Skin of body (tissue), 3 donors: ENCODE measurements around the gene PTPRR. TPM values are rescaled to one million over a fixed set of nuclear protein-coding genes. Genes with fewer than 3 reads are reported as not detected.

Experiments
- DNase-seq: peaks from one replicate; lab custom pipeline; 2025; lab: John Stamatoyannopoulos, UW
- small RNA-seq: library from RNA; depleted of rRNA; stranded (forward); fragments of <200 nt; gene quantifications from one replicate; pipeline ENCODE3, GENCODE V24; 2014; ENCODE audit warnings: low replicate concordance
- total RNA-seq: library from RNA; depleted of rRNA; stranded (reverse); fragments of >200 nt; gene quantifications from one replicate; pipeline ENCODE4 v1.2.3, GENCODE V29; 2014

Gene PTPRR
- total RNA-seq, 1 donor from 2014 or later, result 0.49 TPM

DNA sequence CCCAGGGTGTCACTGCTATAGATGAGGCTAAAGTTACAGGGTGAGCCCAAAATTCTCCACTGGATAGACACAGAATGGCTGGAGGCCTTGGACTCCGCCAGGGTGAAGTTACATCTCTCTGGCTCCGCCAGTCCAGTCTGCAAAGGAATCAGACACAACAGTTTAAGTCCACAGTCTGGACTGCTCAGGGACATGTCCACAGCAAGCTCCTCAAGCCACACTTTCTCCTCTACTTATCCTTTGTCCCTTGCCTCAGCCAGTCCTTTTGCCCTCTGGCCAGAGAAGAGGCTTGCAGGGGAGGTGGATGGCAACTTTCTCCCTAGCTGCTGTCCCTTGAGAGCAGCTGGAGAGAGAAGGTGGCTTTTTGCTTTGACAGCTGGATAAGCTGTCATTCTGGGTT, 311.3 kb downstream of the PTPRR start:
- no peak for DNase-seq

DNA sequence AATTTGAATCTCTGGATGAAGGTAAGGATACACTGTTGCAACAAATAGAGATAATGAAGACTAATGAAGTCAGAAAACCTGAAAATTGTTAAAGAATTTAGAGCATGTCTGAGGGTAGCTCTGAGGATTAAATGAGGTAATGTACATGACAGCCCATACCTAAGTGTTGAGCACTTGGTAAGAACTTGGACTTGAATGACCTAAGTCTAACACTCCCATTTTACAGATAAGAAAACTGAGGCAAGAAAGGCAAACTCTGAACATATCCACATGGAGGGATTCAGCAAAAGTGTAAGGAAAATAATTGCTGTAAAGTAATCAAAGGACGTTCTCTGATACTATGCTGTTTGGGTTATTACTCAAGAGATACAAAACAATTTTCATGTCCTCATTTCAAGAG, 312.4 kb downstream of the PTPRR start:
- DNase-seq, result no peak

DNA sequence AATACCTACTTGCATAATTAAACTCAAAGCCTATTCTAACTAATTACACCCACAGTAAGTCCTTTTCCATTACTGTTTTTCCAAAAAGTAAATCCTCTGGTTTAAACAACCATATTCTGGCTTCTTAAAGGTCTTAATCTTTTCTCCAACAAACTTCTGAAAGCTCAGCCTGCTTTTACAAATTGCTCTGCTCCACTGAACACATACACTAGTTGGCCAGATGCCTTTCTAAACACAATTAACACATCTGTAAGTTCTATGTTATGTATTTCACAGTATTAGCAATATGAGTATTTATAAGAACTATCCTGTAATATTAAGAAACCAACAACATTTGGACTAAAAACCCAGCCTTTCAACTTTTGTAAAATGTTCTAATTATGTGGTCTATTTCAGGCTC, 313.4 kb downstream of the PTPRR start:
- DNase-seq, result no peak

DNA sequence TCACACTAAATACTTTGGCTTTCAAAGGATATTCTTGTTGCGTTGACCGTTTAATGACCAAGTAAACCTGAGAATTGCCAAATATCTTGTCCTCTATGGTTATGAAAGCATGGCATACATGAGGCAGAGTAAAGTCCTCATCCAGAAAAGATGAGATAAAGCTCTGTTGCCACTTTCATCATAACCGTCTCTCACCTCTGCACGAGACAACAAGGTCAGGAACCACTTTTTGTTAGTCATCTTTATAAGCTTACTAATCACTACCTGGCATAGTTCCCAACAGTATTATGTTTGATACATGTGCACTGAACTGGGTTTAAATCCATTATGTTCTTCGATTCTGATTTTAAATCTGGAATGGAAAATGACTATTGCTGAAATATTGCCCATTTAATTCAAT, 314.6 kb downstream of the PTPRR start:
- DNase-seq, result no peak

DNA sequence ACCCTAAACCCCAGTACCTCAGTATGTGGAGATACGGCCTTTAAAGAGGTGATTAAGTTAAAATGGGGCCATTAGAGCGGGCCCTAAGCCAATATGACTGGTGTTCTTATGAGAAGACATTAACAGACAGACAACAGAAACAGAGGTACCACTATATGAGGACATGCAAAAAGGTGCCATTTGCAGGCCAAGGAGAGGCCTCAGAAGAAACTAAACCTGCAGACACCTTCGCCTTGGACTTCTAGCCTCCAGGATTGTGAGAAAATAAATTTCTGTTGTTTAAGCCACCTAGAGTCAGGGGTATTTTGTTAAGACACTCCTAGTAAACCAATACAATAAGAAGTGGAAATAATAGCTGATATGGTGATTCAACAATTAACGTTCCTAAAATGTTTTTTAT, 315.9 kb downstream of the PTPRR start:
- no peak for DNase-seq

DNA sequence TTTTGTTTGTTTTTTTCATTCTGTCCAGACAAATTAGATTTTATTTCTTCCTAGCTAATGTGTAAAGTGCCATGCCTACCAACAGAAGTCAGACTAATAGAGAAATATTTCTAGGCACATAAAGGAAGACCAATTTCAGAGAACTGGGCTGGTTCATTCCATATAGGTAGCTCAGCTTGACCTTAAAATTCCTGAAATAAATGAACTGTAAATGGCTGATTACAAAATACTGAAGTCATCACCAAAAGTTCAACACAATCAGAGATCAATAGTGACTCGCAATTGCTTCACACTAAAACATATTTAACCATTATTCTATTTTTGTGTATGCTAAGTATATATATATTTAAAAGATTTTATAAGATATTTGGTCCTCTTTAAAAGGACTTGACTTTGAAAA, 317.5 kb downstream of the PTPRR start:
- no peak for DNase-seq

DNA sequence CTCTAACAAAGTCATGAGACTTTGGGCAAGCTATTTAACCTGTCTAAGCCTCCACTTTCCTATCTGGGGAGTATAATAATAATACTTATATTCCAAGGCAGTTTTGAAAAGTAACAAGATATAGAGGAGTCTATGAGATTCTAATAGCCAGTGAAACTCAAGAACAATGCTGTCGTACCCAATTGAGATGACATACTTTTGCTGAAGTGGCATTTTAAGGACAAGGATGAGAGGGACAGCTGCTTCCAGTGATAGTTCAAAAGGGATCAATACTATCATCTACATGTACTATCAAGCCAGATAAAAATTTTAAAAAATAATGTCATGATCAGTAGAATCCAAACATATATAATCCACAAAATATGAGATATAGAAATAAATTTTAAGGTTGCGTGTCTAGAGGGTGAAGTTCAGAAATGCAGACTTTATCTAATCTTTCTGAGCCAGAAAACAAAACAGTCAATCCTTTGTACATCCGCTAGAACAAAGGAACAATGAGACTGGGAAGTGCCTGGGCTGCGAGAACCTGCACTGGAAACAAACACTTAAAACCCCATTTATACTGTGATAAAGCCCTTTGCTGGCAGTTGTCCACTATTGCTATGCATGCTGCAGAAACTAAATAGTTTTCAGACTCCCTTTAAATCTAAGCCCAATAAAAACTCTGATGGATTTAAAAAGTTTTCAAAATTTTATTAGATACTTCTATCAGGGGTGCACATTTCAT, 321.9 kb downstream of the PTPRR start:
- peak; percentile 24 for DNase-seq

DNA sequence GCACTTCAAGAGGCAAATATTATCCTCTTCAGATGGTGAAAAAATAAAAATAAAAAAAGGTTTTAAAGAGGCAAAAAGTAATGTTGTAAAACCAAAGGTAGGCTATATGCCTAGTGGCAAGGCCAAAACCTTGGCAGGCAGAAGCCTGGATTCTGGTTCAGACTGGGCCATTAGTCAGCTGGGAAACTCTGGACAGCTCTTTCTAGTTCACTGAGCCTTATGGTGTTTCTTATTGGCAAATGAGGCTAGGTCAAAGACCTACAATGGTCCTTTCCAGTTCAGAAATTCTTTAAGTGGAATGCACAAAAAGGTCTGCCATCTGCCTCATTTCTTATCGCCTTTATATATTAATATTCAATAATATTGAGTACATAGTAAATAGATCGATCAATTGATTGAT, 327.9 kb downstream of the PTPRR start:
- no peak for DNase-seq

DNA sequence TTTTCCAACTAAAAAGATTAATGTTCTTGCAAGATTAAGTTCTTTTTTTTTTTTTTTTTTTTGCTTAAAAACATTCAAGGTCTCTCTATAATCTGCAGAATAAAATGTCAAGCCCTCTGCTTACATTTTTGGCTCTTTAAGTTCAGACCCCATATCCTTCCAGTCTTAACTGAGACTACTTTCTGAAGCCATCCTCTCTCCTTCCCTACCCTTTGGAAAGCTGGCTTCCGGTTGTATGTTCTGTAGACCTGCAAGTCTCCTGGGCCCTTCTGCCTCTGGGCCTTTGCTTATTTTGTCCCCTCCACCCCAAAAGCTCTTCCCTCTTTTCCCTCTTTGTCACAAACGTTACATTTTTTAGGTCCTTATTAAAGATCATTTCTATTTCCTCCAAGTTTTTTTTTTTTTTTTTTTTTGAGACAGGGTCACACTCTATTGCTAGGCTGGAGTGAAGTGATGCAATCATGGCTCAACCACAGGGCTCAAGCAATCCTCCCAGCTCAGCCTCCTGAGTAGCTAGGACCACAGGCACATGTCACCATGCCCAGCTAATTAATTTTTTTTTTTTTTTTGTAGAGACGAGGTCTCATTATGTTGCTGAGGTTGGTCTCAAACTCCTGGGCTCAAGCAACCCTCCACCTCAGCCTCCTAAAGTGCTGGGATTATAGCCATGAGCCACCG, 329.9 kb downstream of the PTPRR start:
- DNase-seq, result no peak

DNA sequence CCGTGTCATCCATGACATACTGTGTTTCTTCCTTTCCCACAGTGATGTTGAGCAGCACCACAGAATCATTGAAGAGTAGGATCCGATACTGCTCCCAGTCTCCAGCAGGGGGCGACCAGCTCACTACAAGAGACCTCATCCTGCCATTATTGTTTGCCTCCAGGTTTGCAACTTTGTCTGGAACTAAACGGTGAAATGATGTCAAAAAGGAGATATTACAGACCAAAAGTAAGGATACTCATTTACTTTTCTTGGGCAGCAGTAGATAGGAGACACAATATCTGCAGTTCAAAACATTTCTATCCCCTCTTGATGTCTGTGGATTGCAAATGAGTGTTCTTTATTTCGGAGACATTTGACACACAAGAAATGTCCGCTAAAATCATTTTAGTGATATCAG, 330.5 kb downstream of the PTPRR start:
- DNase-seq, result peak; percentile 20

Small RNA genes lying within 50 kb of the gene (small RNA-seq; reads per million reads assigned to genes)
- not detected for gene RF00019

Other genes starting within 250 kb of the PTPRR start
- 3.7 TPM for gene TSPAN8, start 237.3 kb upstream of the PTPRR start, total RNA-seq